RWPE1 (cell line): Measurements from ENCODE around the gene OGDH.
"Not testable (repeated sequence)": the region's sequence is repeated elsewhere in the genome, so short reads cannot be mapped to it uniquely, and the experiment has no call there.

Experiments used
- CTCF ChIA-PET: fragments of 350-600 bp; sonication (Branson Sonifier 250); formaldehyde crosslinking; extraction: SDS; loops from one replicate; lab custom pipeline; 2021; lab: Yijun Ruan, JAX
- POLR2A ChIA-PET: fragments of 400-600 bp; formaldehyde crosslinking; extraction: SDS; loops from one replicate; lab custom pipeline; 2020; ENCODE audit warnings: antibody characterized with exemption; ENCODE audit not compliant: low non-redundant PET; lab: Yijun Ruan, JAX
- DNase-seq: peaks from one replicate; pipeline ENCODE4 v3.0.0; 2012; ENCODE audit warnings: low spot score
- H3K27ac ChIP-seq: fragments of 450-650 bp; 2 replicates; pipeline ENCODE4 v1.5.1; 2017
- CTCF ChIP-seq: fragments of 450-650 bp; conservative IDR thresholded peaks from 2 replicates; pipeline ENCODE4 v1.5.1; 2017; ENCODE audit warnings: low read depth, mild to moderate bottlenecking

OGDH gene

GRCh38 chr7:44587843-44588711 lies 18.4 kb upstream of the OGDH start:
- CTCF ChIA-PET, result interaction anchor here (0.6 to 1.5 kb wide), 7 partner anchors 52 to 448 kb away, joined by 3 to 8 read pairs (median 3); partner anchors contain the start of gene H2AZ2
- POLR2A ChIA-PET, result no interaction called here
- TF ChIP-seq CTCF, result peak; percentile 86
- DNase-seq, result peak; percentile 24
- peak overlapping the region; percentile 42; the same call in 1 of the 2 replicates for H3K27ac ChIP-seq

DNA sequence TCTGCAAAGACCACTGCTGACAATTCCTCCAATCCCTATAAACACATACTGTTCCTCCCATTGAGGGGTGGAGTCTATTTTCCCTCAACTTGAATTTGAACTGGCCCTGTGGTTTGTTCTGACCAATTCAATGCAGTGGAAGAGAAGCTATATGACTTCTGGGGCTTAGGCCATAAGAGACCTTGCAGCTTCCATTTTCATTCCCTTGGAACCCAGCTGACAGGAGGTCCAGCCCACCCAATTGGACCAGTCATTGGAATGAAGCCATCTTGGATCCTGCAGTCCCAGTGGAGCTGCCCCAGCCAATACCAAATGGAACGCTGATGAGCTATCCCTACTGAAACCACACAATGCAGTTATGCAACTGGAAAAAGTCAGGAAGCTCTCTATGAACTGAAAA lies 15.5 kb upstream of the OGDH start:
- POLR2A ChIA-PET, result no interaction called here
- no peak overlapping the region for H3K27ac ChIP-seq
- DNase-seq, result no peak
- TF ChIP-seq CTCF, result no peak
- CTCF ChIA-PET, result no interaction called here

- peak overlapping the region; percentile 1; the same call in 1 of the 2 replicates for H3K27ac ChIP-seq
- ChIA-PET POLR2A (no interaction called here), CTCF (interaction anchor here (0.9 kb wide), 1 partner anchor 221 kb away, joined by 3 read pairs; no protein-coding TSS in a partner anchor)
- TF ChIP-seq CTCF, result no peak
- no peak for DNase-seq
Observed at GRCh38 chr7:44595934-44596635, 10.3 kb upstream of the OGDH start.

DNA sequence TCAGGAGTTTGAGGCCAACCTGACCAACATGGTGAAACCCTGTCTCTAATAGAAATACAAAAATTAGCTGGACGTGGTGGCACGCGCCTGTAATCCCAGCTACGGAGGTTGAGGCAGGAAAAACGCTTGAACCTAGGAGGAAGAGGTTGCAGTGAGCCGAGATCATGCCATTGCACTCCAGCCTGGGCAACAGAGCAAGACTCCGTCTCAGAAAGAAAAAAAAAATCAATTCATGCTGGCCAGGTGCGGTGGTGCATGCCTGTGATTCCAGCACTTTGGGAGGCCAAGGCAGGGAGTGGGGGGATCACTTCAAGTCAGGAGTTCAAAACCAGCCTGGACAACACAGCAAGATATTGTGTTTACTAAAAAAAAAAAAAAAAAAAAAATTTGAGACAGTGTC lies 9.2 kb upstream of the OGDH start:
- CTCF ChIA-PET, H3K27ac ChIP-seq, POLR2A ChIA-PET, DNase-seq: not testable (repeated sequence)

- no peak for DNase-seq
- no peak overlapping the region for H3K27ac ChIP-seq
- ChIA-PET POLR2A (no interaction called here), CTCF (no interaction called here)
- no peak for TF ChIP-seq CTCF
Observed at GRCh38 chr7:44599222-44599621, 7.2 kb upstream of the OGDH start.

DNA sequence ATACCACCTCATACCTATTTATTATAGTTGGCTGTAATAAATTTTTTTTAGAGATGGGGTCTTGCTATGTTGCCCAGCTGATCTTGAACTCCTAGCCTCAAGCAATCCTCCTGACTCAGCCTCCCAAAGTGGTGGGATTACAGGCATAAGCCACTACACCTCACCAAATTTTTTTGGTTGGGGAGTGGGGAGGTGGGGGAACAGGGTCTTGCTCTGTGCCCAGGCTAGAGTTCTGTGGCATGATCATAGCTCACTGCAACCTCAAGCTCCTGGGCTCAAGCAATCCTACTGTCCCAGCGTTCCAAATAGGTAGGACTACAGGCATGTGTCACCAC lies 3.9 kb upstream of the OGDH start:
- POLR2A ChIA-PET, result no interaction called here
- no peak for DNase-seq
- no peak for TF ChIP-seq CTCF
- H3K27ac ChIP-seq, result no peak overlapping the region
- CTCF ChIA-PET, result no interaction called here

GRCh38 chr7:44603193-44603592 lies 3.2 kb upstream of the OGDH start:
- no peak for TF ChIP-seq CTCF
- no peak overlapping the region for H3K27ac ChIP-seq
- CTCF ChIA-PET, result no interaction called here
- POLR2A ChIA-PET, result no interaction called here
- DNase-seq, result no peak
